Transverse colon (tissue), 4 donors: ENCODE results near the gene ALDOC. TPM values are rescaled to one million over a fixed set of nuclear protein-coding genes. Genes with fewer than 3 reads are reported as not detected.

ENCODE experiments used
- DNase-seq: peaks from one replicate; pipeline ENCODE4 v3.0.0-alpha.2; 2019
- H3K27ac ChIP-seq, 4 donors: fragments of 200-600 bp; sonication (generic); 2 replicates each; pipeline ENCODE4 v1.5.1; 2016 to 2018; ENCODE audit warnings: inconsistent platforms in 4 of 4
- H3K27me3 ChIP-seq: fragments of 200-600 bp; sonication (generic); 2 replicates; pipeline ENCODE4 v1.5.1; 2017; ENCODE audit warnings: inconsistent platforms
- H3K36me3 ChIP-seq, 4 donors: fragments of 200-600 bp; sonication (generic); 2 replicates each; pipeline ENCODE4 v1.5.1; 2017 to 2019; ENCODE audit warnings: inconsistent platforms in 4 of 4
- H3K4me1 ChIP-seq, 4 donors: fragments of 200-600 bp; sonication (generic); 2 replicates each; pipeline ENCODE4 v1.5.1; 2017 to 2020; ENCODE audit warnings: inconsistent platforms in 4 of 4
- H3K4me3 ChIP-seq, 4 donors: fragments of 200-600 bp; sonication (generic); 1 replicate in 1 of 4; 2 replicates in 3 of 4; pipeline versions ENCODE4 v1.5.1 to v1.6.1; 2017 to 2019; ENCODE audit warnings: inconsistent platforms in 4 of 4
- H3K9me3 ChIP-seq, 2 donors: fragments of 200-600 bp; sonication (generic); 2 replicates each; pipeline ENCODE4 v1.5.1; 2017 to 2019; ENCODE audit warnings: inconsistent platforms in 2 of 2
- CTCF ChIP-seq, 5 experiments: fragments of 200-600 bp in 3 of 5; fragments of 450-650 bp in 2 of 5; sonication (generic) in 3 of 5; IDR thresholded peaks; 1 replicate in 2 of 5; 2 replicates in 3 of 5; pipeline ENCODE4 v1.5.1; 2016 to 2017; ENCODE audit warnings: antibody characterized with exemption in 5 of 5, inconsistent platforms in 3 of 5, mild to moderate bottlenecking in 2 of 5, moderate library complexity in 1 of 5
- EP300 ChIP-seq: sonication (generic); formaldehyde crosslinking; IDR thresholded peaks from one replicate; pipeline ENCODE4 v1.6.1; 2017; ENCODE audit warnings: antibody characterized with exemption, low read depth
- POLR2A ChIP-seq: fragments of 450-650 bp; IDR thresholded peaks from one replicate; pipeline ENCODE4 v1.6.1; 2016; ENCODE audit warnings: antibody characterized with exemption, mild to moderate bottlenecking, moderate library complexity
- POLR2AphosphoS5 ChIP-seq, 3 donors: sonication (generic); formaldehyde crosslinking; IDR thresholded peaks; one replicate each; pipeline ENCODE4 v1.6.1; 2016; ENCODE audit warnings: antibody characterized with exemption in 3 of 3
- WGBS, 2 donors: methylation state at CpG; one replicate each; pipeline ENCODE4 v1.1.5; 2018; ENCODE audit warnings: low coverage in 1 of 2; 5-methylcytosine and 5-hydroxymethylcytosine counted together
- in situ Hi-C, 4 donors: fragments of 200-750 bp; cut with MboI; loops; one replicate each; pipeline versions ENCODE4 v1.15.0 to v1.15.1; 2017; ENCODE audit warnings: low sequenced_read_pairs in 3 of 4, low pct_ligation_motif_present in 1 of 4, low pct_unique_long_range_greater_than_20kb in 1 of 4
- intact Hi-C: fragments of 100-400 bp; cut with DNase I; formaldehyde crosslinking; loops from one replicate; pipeline ENCODE4 v1.15.1; 2023; ENCODE audit warnings: low total_unique reads
- total RNA-seq, 4 donors: library from RNA; depleted of rRNA; stranded (reverse); fragments of >200 nt; gene quantifications; one replicate each; pipeline ENCODE4 v1.1.0, GENCODE V29; 2016

ALDOC gene
- total RNA-seq, 4 donors from 2014 or later: 3.0 to 46.1 (median 18.7) TPM

GRCh38 chr17:28575126-28575795 is 1.4 kb downstream of the ALDOC start:
- WGBS, 2 donors: 95% methylated on average over 14 of the region's 14 CpGs; no CpG with 5 or more reads in 1 of the 2 donors
- Histone ChIP-seq H3K4me3 (no peak overlapping the region), H3K9me3 (no peaks in the 10 kb centered on the region), H3K4me1 (peaks cover 10 to 28% (median 19%) of the 10 kb centered on the region in 4 donors), H3K36me3 (no peaks in the 10 kb centered on the region), H3K27me3 (no peaks in the 10 kb centered on the region), H3K27ac (no peak overlapping the region)
- in situ Hi-C loops (no loop called here), intact Hi-C loops (no loop called here)
- DNase-seq: no peak
- no peak for TF ChIP-seq POLR2AphosphoS5 (IDR thresholded peaks at IDR 0.05)
- TF ChIP-seq EP300: no peak
- TF ChIP-seq CTCF (IDR thresholded peaks at IDR 0.05): no peak
- no peak for TF ChIP-seq POLR2A

- Histone ChIP-seq H3K36me3 (no peaks in the 10 kb centered on the region), H3K4me1 (peaks cover 12 to 36% (median 25%) of the 10 kb centered on the region in 4 donors), H3K27me3 (no peaks in the 10 kb centered on the region), H3K9me3 (no peaks in the 10 kb centered on the region), H3K4me3 (no peak overlapping the region), H3K27ac (no peak overlapping the region)
- DNase-seq: no peak
- intact Hi-C loops (no loop called here), in situ Hi-C loops (no loop called here)
- 83% methylated on average over 7 of the region's 7 CpGs; no CpG with 5 or more reads in 1 of the 2 donors for WGBS, 2 donors
- no peak for TF ChIP-seq POLR2AphosphoS5 (IDR thresholded peaks at IDR 0.05)
- TF ChIP-seq POLR2A: no peak
- TF ChIP-seq CTCF (IDR thresholded peaks at IDR 0.05): no peak
- TF ChIP-seq EP300: no peak
Measured at GRCh38 chr17:28574526-28574925, 2.2 kb downstream of the ALDOC start.

GRCh38 chr17:28573966-28574480 is 2.7 kb downstream of the ALDOC start:
- in situ Hi-C loops (no loop called here), intact Hi-C loops (no loop called here)
- no peaks in the 10 kb centered on the region for H3K36me3 ChIP-seq
- WGBS, 2 donors: 98% methylated on average over 6 of the region's 6 CpGs; no CpG with 5 or more reads in 1 of the 2 donors
- H3K4me3 ChIP-seq: no peak overlapping the region
- H3K4me1 ChIP-seq: peaks cover 12 to 37% (median 25%) of the 10 kb centered on the region in 4 donors
- DNase-seq: no peak
- H3K27ac ChIP-seq: no peak overlapping the region
- H3K27me3 ChIP-seq: no peaks in the 10 kb centered on the region
- TF ChIP-seq POLR2AphosphoS5 (IDR thresholded peaks at IDR 0.05): no peak
- H3K9me3 ChIP-seq: no peaks in the 10 kb centered on the region

- 93% methylated on average over 9 of the region's 9 CpGs; no CpG with 5 or more reads in 1 of the 2 donors for WGBS, 2 donors
Measured at GRCh38 chr17:28573521-28573920, 3.2 kb downstream of the ALDOC start.

More at GRCh38 chr17:28573521-28573920, 3.2 kb downstream of the ALDOC start:
- DNase-seq: no peak
- no peaks in the 10 kb centered on the region for H3K27me3 ChIP-seq
- peaks cover 12 to 37% (median 25%) of the 10 kb centered on the region in 4 donors for H3K4me1 ChIP-seq
- H3K27ac ChIP-seq: no peak overlapping the region
- TF ChIP-seq EP300: no peak
- TF ChIP-seq POLR2AphosphoS5 (IDR thresholded peaks at IDR 0.05): no peak
- no peak for TF ChIP-seq POLR2A
- no peak for TF ChIP-seq CTCF (IDR thresholded peaks at IDR 0.05)
- H3K9me3 ChIP-seq: no peaks in the 10 kb centered on the region
- in situ Hi-C loops: no loop called here
- no peak overlapping the region for H3K4me3 ChIP-seq
- H3K36me3 ChIP-seq: no peaks in the 10 kb centered on the region
- intact Hi-C loops: no loop called here
